ENCODE measurements around the gene OMG. TPM values are rescaled to one million over a fixed set of nuclear protein-coding genes. Genes with fewer than 3 reads are reported as not detected.

Gene OMG
- total RNA-seq, 1 experiment from 2014 or later: not detected

- no TSS peak for BruUV-seq (replicated peaks)
- Histone ChIP-seq H3K9ac (ENCODE audit: low read length) (no peak overlapping the region), H3K4me2 (ENCODE audit: low read length) (no peak overlapping the region), H2AFZ (ENCODE audit: low read depth, low read length, poor library complexity, severe bottlenecking) (no peak overlapping the region), H3K27ac (ENCODE audit: low read depth, low read length) (no peak overlapping the region), H3K4me1 (ENCODE audit: control insufficient read depth in 1 of 2, insufficient read depth in 2 of 2, low read length in 2 of 2) (no peaks in the 10 kb centered on the region), H3K79me2 (ENCODE audit: insufficient read depth, low read length) (no peaks in the 10 kb centered on the region), H4K20me1 (ENCODE audit: insufficient read depth) (no peaks in the 10 kb centered on the region), H3K4me3 (replicated peaks in 1 of 2; ENCODE audit: low read depth in 1 of 2, low read length in 2 of 2) (no peak overlapping the region), H3K9me3 (ENCODE audit: control insufficient read depth in 1 of 2, insufficient read depth in 1 of 2, low read depth in 1 of 2, low read length in 2 of 2) (no peaks in the 10 kb centered on the region), H3K36me3 (ENCODE audit: control insufficient read depth in 1 of 2, insufficient read depth in 2 of 2, low read length in 2 of 2) (no peaks in the 10 kb centered on the region; a peak in 1 of 4 replicates), H3K9me2 (ENCODE audit: insufficient read depth) (no peaks in the 10 kb centered on the region), H3K27me3 (ENCODE audit: insufficient read depth, low read length) (no peaks in the 10 kb centered on the region)
- intact Hi-C loops (cut with micrococcal nuclease): no loop called here
- RAD21 ChIA-PET (ENCODE audit: low non-redundant PET in 1 of 2, low total read pairs in 2 of 2, uncharacterized antibody in 2 of 2, unreplicated experiment in 2 of 2): no interaction called here
- CTCF ChIA-PET: interaction anchor here (0.5 kb wide), 1 partner anchor 94 kb away, joined by 3 read pairs; no protein-coding TSS in a partner anchor
- POLR2A ChIA-PET: no interaction called here
- ATAC-seq: no peak
- no peak for TF ChIP-seq JUND (IDR thresholded peaks at IDR 0.05)
- TF ChIP-seq TCF7L2 (IDR thresholded peaks at IDR 0.05; ENCODE audit: borderline replicate concordance, extremely low read depth, insufficient read depth, insufficient read length): no peak
- no peak for TF ChIP-seq MAX (IDR thresholded peaks at IDR 0.05)
- no peak for TF ChIP-seq ZNF274 (IDR thresholded peaks at IDR 0.05; ENCODE audit: low read depth, low read length)
- DNase-seq (ENCODE audit: low read depth, low spot score): no peak
Measured at GRCh38 chr17:31311526-31311925, 14.5 kb upstream of the OMG start.

GRCh38 chr17:31310886-31311285, 13.8 kb upstream of the OMG start:
- no peak overlapping the region for H3K4me3 ChIP-seq (replicated peaks in 1 of 2; ENCODE audit: low read depth in 1 of 2, low read length in 2 of 2)
- H3K9me3 ChIP-seq (ENCODE audit: control insufficient read depth in 1 of 2, insufficient read depth in 1 of 2, low read depth in 1 of 2, low read length in 2 of 2): no peaks in the 10 kb centered on the region
- H3K27me3 ChIP-seq (ENCODE audit: insufficient read depth, low read length): no peaks in the 10 kb centered on the region
- no peaks in the 10 kb centered on the region for H3K4me1 ChIP-seq (ENCODE audit: control insufficient read depth in 1 of 2, insufficient read depth in 2 of 2, low read length in 2 of 2)
- POLR2A ChIA-PET: no interaction called here
- BruUV-seq (replicated peaks): no TSS peak
- no peak overlapping the region for H3K9ac ChIP-seq (ENCODE audit: low read length)
- no peak overlapping the region for H3K27ac ChIP-seq (ENCODE audit: low read depth, low read length)
- H3K79me2 ChIP-seq (ENCODE audit: insufficient read depth, low read length): no peaks in the 10 kb centered on the region
- ATAC-seq: no peak
- intact Hi-C loops (cut with micrococcal nuclease): no loop called here
- H4K20me1 ChIP-seq (ENCODE audit: insufficient read depth): no peaks in the 10 kb centered on the region
- H3K4me2 ChIP-seq (ENCODE audit: low read length): no peak overlapping the region
- H2AFZ ChIP-seq (ENCODE audit: low read depth, low read length, poor library complexity, severe bottlenecking): no peak overlapping the region
- CTCF ChIA-PET: no interaction called here
- H3K9me2 ChIP-seq (ENCODE audit: insufficient read depth): no peaks in the 10 kb centered on the region
- TF ChIP-seq RAD21 (IDR thresholded peaks at IDR 0.05; ENCODE audit: low read depth) (no peak), FOSL1 (IDR thresholded peaks at IDR 0.05; ENCODE audit: low read depth) (no peak), MAX (IDR thresholded peaks at IDR 0.05) (no peak), ELF1 (IDR thresholded peaks at IDR 0.05; ENCODE audit: borderline replicate concordance, low read depth) (no peak), ZNF274 (IDR thresholded peaks at IDR 0.05; ENCODE audit: low read depth, low read length) (no peak), ZFX (IDR thresholded peaks at IDR 0.05) (no peak)
- H3K36me3 ChIP-seq (ENCODE audit: control insufficient read depth in 1 of 2, insufficient read depth in 2 of 2, low read length in 2 of 2): no peaks in the 10 kb centered on the region; a peak in 1 of 4 replicates
- RAD21 ChIA-PET (ENCODE audit: low non-redundant PET in 1 of 2, low total read pairs in 2 of 2, uncharacterized antibody in 2 of 2, unreplicated experiment in 2 of 2): no interaction called here
- DNase-seq (ENCODE audit: low read depth, low spot score): no peak

Data from HCT116 (cell line).